Measurements from ENCODE around the gene NKPD1.

DNA sequence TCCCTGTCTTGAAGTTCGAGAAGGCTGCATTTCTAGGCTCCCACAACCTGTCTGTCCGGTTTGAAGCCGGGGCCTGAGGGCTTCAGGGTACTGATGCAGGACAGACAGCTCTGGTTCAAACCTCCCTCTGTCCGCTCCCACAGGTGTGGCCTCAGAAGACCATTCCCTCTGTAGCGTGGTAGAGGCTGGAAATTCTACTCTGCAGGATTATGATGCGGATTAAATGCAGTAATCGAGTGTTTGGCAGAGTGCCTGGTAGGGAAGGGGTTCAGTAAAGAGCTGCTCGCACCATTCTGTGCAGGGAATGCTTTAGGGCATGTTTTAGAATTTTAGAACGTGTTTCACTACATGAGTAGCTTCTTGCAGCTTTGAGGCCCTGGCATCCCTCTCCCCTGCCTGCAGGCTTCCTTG is 37.3 kb downstream of the NKPD1 start:
- TF ChIP-seq, protein P1, sequence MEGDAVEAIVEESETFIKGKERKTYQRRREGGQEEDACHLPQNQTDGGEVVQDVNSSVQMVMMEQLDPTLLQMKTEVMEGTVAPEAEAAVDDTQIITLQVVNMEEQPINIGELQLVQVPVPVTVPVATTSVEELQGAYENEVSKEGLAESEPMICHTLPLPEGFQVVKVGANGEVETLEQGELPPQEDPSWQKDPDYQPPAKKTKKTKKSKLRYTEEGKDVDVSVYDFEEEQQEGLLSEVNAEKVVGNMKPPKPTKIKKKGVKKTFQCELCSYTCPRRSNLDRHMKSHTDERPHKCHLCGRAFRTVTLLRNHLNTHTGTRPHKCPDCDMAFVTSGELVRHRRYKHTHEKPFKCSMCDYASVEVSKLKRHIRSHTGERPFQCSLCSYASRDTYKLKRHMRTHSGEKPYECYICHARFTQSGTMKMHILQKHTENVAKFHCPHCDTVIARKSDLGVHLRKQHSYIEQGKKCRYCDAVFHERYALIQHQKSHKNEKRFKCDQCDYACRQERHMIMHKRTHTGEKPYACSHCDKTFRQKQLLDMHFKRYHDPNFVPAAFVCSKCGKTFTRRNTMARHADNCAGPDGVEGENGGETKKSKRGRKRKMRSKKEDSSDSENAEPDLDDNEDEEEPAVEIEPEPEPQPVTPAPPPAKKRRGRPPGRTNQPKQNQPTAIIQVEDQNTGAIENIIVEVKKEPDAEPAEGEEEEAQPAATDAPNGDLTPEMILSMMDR (IDR thresholded peaks at IDR 0.05), result no peak
- no peak for TF ChIP-seq POLR2A (IDR thresholded peaks at IDR 0.05)
